SJSA1 (cell line): Measurements from ENCODE around the gene IPO8. TPM values are rescaled to one million over a fixed set of nuclear protein-coding genes. Genes with fewer than 3 reads are reported as not detected.

Source experiments
- DNase-seq, 2 experiments: peaks; one replicate each; pipeline ENCODE4 v3.0.0-alpha.2; 2015 to 2020; ENCODE audit warnings: low spot score in 2 of 2, low read depth in 1 of 2
- H3K27ac ChIP-seq: fragments of 250-450 bp; sonication (Bioruptor Pico); 2 replicates; pipeline ENCODE4 v1.5.1; 2020; ENCODE audit warnings: mild to moderate bottlenecking, moderate library complexity
- H3K27me3 ChIP-seq: fragments of 250-450 bp; sonication (Bioruptor Pico); replicated peaks from 2 replicates; pipeline ENCODE4 v1.5.1; 2020; ENCODE audit warnings: mild to moderate bottlenecking, moderate library complexity
- H3K36me3 ChIP-seq: fragments of 250-450 bp; sonication (Bioruptor Pico); 2 replicates; pipeline ENCODE4 v1.5.1; 2020; ENCODE audit warnings: mild to moderate bottlenecking
- H3K4me1 ChIP-seq: fragments of 250-450 bp; sonication (Bioruptor Pico); replicated peaks from 2 replicates; pipeline ENCODE4 v1.6.1; 2021; ENCODE audit warnings: mild to moderate bottlenecking
- H3K4me3 ChIP-seq: fragments of 250-450 bp; sonication (Bioruptor Pico); 2 replicates; pipeline ENCODE4 v1.5.1; 2020; ENCODE audit warnings: mild to moderate bottlenecking
- H3K9me3 ChIP-seq: fragments of 250-450 bp; sonication (Bioruptor Pico); replicated peaks from 2 replicates; pipeline ENCODE4 v1.5.1; 2020; ENCODE audit warnings: mild to moderate bottlenecking
- total RNA-seq: library from RNA; depleted of rRNA; stranded (reverse); fragments of >200 nt; shearing (Covaris generic); gene quantifications from 2 replicates; pipeline ENCODE4 v1.2.3, GENCODE V29; 2014; rRNA removed

IPO8 gene
- total RNA-seq, result 14.7 and 21.0 TPM in 2 replicates

- Histone ChIP-seq H3K27ac (peak within 1 kb of the TSS; percentile 71), H3K36me3 (0 out of 2 replicates have a peak, but pooled peaks cover 4% of the 10 kb centered on the region), H3K4me3 (peak within 1 kb of the TSS; percentile 79), H3K9me3 (no peaks in the 10 kb centered on the region), H3K4me1 (peaks cover 18% of the 10 kb centered on the region), H3K27me3 (no peaks in the 10 kb centered on the region)
- DNase-seq, result peak; percentile 89 to 93
These were observed at the start of gene IPO8 for GRCh38 chr12:30695199-30696102. TSS of gene IPO8 (minus strand) at chr12:30695869. CDS start at chr12:30695647, 222 bp downstream.

- H3K4me3 ChIP-seq, result no peak overlapping the region
- no peaks in the 10 kb centered on the region for H3K4me1 ChIP-seq
- H3K27ac ChIP-seq, result no peak overlapping the region
- no peaks in the 10 kb centered on the region for H3K9me3 ChIP-seq
- no peak for DNase-seq
- H3K36me3 ChIP-seq, result peaks cover 37% of the 10 kb centered on the region
- no peaks in the 10 kb centered on the region for H3K27me3 ChIP-seq
These were observed 48.7 kb upstream of the IPO8 start for GRCh38 chr12:30744321-30744720.

- Histone ChIP-seq H3K27ac (no peak overlapping the region), H3K9me3 (no peaks in the 10 kb centered on the region; the same call in 1 of the 2 replicates), H3K4me3 (no peak overlapping the region), H3K36me3 (peaks cover 36% of the 10 kb centered on the region), H3K27me3 (no peaks in the 10 kb centered on the region), H3K4me1 (no peaks in the 10 kb centered on the region)
- DNase-seq, result no peak
These were observed 44.6 kb upstream of the IPO8 start for GRCh38 chr12:30740274-30740673.

- DNase-seq, result no peak
- Histone ChIP-seq H3K36me3 (peaks cover 46% of the 10 kb centered on the region), H3K9me3 (no peaks in the 10 kb centered on the region; the same call in 1 of the 2 replicates), H3K27me3 (no peaks in the 10 kb centered on the region), H3K27ac (no peak overlapping the region), H3K4me3 (no peak overlapping the region), H3K4me1 (no peaks in the 10 kb centered on the region)
These were observed 43.4 kb upstream of the IPO8 start for GRCh38 chr12:30739020-30739419.

GRCh38 chr12:30732954-30733637 is 37.4 kb upstream of the IPO8 start:
- H3K27me3 ChIP-seq, result no peaks in the 10 kb centered on the region
- DNase-seq, result no peak

GRCh38 chr12:30730011-30730410 is 34.3 kb upstream of the IPO8 start:
- no peak for DNase-seq
- peaks cover 54% of the 10 kb centered on the region for H3K36me3 ChIP-seq
- H3K27me3 ChIP-seq, result no peaks in the 10 kb centered on the region
- H3K4me3 ChIP-seq, result no peak overlapping the region
- H3K9me3 ChIP-seq, result no peaks in the 10 kb centered on the region
- no peak overlapping the region for H3K27ac ChIP-seq
- H3K4me1 ChIP-seq, result peaks cover 15% of the 10 kb centered on the region

More at GRCh38 chr12:30732954-30733637, 37.4 kb upstream of the IPO8 start:
- H3K4me3 ChIP-seq, result no peak overlapping the region
- H3K27ac ChIP-seq, result no peak overlapping the region
- H3K9me3 ChIP-seq, result no peaks in the 10 kb centered on the region
- H3K4me1 ChIP-seq, result no peaks in the 10 kb centered on the region
- H3K36me3 ChIP-seq, result peaks cover 65% of the 10 kb centered on the region

- H3K4me3 ChIP-seq, result no peak overlapping the region
- no peak for DNase-seq
- H3K36me3 ChIP-seq, result peaks cover 53% of the 10 kb centered on the region
- no peaks in the 10 kb centered on the region for H3K27me3 ChIP-seq
- no peaks in the 10 kb centered on the region for H3K9me3 ChIP-seq
- H3K4me1 ChIP-seq, result peaks cover 17% of the 10 kb centered on the region
- no peak overlapping the region for H3K27ac ChIP-seq
These were observed 33.9 kb upstream of the IPO8 start for GRCh38 chr12:30729547-30729946.

- no peaks in the 10 kb centered on the region for H3K27me3 ChIP-seq
- no peaks in the 10 kb centered on the region for H3K9me3 ChIP-seq
- no peak for DNase-seq
- H3K36me3 ChIP-seq, result peaks cover 47% of the 10 kb centered on the region
- H3K27ac ChIP-seq, result no peak overlapping the region
- H3K4me1 ChIP-seq, result peaks cover 17% of the 10 kb centered on the region
- H3K4me3 ChIP-seq, result no peak overlapping the region
These were observed 31.0 kb upstream of the IPO8 start for GRCh38 chr12:30726647-30727046.

GRCh38 chr12:30725739-30726138 is 30.1 kb upstream of the IPO8 start:
- Histone ChIP-seq H3K27me3 (no peaks in the 10 kb centered on the region), H3K9me3 (no peaks in the 10 kb centered on the region), H3K27ac (peak overlapping the region; percentile 43), H3K36me3 (peaks cover 45% of the 10 kb centered on the region), H3K4me3 (no peak overlapping the region), H3K4me1 (peaks cover 17% of the 10 kb centered on the region)
- peak in 1 of 2 experiments; percentile 50 for DNase-seq

- H3K4me3 ChIP-seq, result no peak overlapping the region
- DNase-seq, result peak; percentile 85 to 86
- H3K4me1 ChIP-seq, result peaks cover 25% of the 10 kb centered on the region
- no peaks in the 10 kb centered on the region for H3K9me3 ChIP-seq
- no peaks in the 10 kb centered on the region for H3K27me3 ChIP-seq
- peaks cover 57% of the 10 kb centered on the region for H3K36me3 ChIP-seq
- H3K27ac ChIP-seq, result peak overlapping the region; percentile 86
These were observed 23.4 kb upstream of the IPO8 start for GRCh38 chr12:30719060-30719459.

GRCh38 chr12:30707613-30708342 is 12.1 kb upstream of the IPO8 start:
- no peaks in the 10 kb centered on the region for H3K9me3 ChIP-seq
- no peak overlapping the region for H3K4me3 ChIP-seq
- no peak overlapping the region for H3K27ac ChIP-seq
- DNase-seq, result no peak
- no peaks in the 10 kb centered on the region for H3K27me3 ChIP-seq
- H3K36me3 ChIP-seq, result peaks cover 40% of the 10 kb centered on the region
- H3K4me1 ChIP-seq, result no peaks in the 10 kb centered on the region

- Histone ChIP-seq H3K27me3 (no peaks in the 10 kb centered on the region), H3K4me1 (no peaks in the 10 kb centered on the region), H3K9me3 (no peaks in the 10 kb centered on the region), H3K27ac (no peak overlapping the region), H3K36me3 (peaks cover 31% of the 10 kb centered on the region), H3K4me3 (no peak overlapping the region)
- no peak for DNase-seq
These were observed 10.8 kb upstream of the IPO8 start for GRCh38 chr12:30706476-30706875.

- no peaks in the 10 kb centered on the region for H3K27me3 ChIP-seq
- H3K36me3 ChIP-seq, result no peaks in the 10 kb centered on the region
- no peak overlapping the region for H3K27ac ChIP-seq
- no peaks in the 10 kb centered on the region for H3K9me3 ChIP-seq
- H3K4me1 ChIP-seq, result peaks cover 3% of the 10 kb centered on the region; the same call in 1 of the 2 replicates
- no peak for DNase-seq
- no peak overlapping the region for H3K4me3 ChIP-seq
These were observed 5.4 kb upstream of the IPO8 start for GRCh38 chr12:30701056-30701455.
